Measurements from ENCODE around the gene SUCLG2.
A peak's percentile ranks its signal among the peaks of the same experiment; 100 is the strongest.

The SUCLG2 gene

GRCh38 chr3:67380118-67380517 lies 274.3 kb downstream of the SUCLG2 start:
- no peak overlapping the region for H3K4me3 ChIP-seq (ENCODE audit: low read depth, low read length)
- no peak for DNase-seq (ENCODE audit: low read depth)

GRCh38 chr3:67377299-67377698 lies 277.1 kb downstream of the SUCLG2 start:
- no peak for DNase-seq (ENCODE audit: low read depth)
- no peak overlapping the region for H3K4me3 ChIP-seq (ENCODE audit: low read depth, low read length)

GRCh38 chr3:67376416-67376815 lies 278.0 kb downstream of the SUCLG2 start:
- no peak for DNase-seq (ENCODE audit: low read depth)
- no peak overlapping the region for H3K4me3 ChIP-seq (ENCODE audit: low read depth, low read length)

GRCh38 chr3:67375976-67376375 lies 278.4 kb downstream of the SUCLG2 start:
- no peak for DNase-seq (ENCODE audit: low read depth)
- H3K4me3 ChIP-seq (ENCODE audit: low read depth, low read length): no peak overlapping the region

- DNase-seq (ENCODE audit: low read depth): no peak
- H3K4me3 ChIP-seq (ENCODE audit: low read depth, low read length): no peak overlapping the region
Observed at GRCh38 chr3:67362686-67363085, 291.7 kb downstream of the SUCLG2 start.

GRCh38 chr3:67361770-67362169 lies 292.6 kb downstream of the SUCLG2 start:
- DNase-seq (ENCODE audit: low read depth): no peak
- H3K4me3 ChIP-seq (ENCODE audit: low read depth, low read length): no peak overlapping the region

GRCh38 chr3:67361323-67361722 lies 293.1 kb downstream of the SUCLG2 start:
- no peak overlapping the region for H3K4me3 ChIP-seq (ENCODE audit: low read depth, low read length)
- DNase-seq (ENCODE audit: low read depth): no peak

- DNase-seq (ENCODE audit: low read depth): no peak
- H3K4me3 ChIP-seq (ENCODE audit: low read depth, low read length): no peak overlapping the region
Observed at GRCh38 chr3:67357610-67358458, 296.6 kb downstream of the SUCLG2 start.

- H3K4me3 ChIP-seq (ENCODE audit: low read depth, low read length): no peak overlapping the region
- DNase-seq (ENCODE audit: low read depth): peak; percentile 25
Observed at GRCh38 chr3:67349551-67350174, 304.7 kb downstream of the SUCLG2 start.

GRCh38 chr3:67346081-67346480 lies 308.3 kb downstream of the SUCLG2 start:
- no peak for DNase-seq (ENCODE audit: low read depth)
- H3K4me3 ChIP-seq (ENCODE audit: low read depth, low read length): no peak overlapping the region

- no peak for DNase-seq (ENCODE audit: low read depth)
- no peak overlapping the region for H3K4me3 ChIP-seq (ENCODE audit: low read depth, low read length)
Observed at GRCh38 chr3:67335813-67336212, 318.6 kb downstream of the SUCLG2 start.

- H3K4me3 ChIP-seq (ENCODE audit: low read depth, low read length): no peak overlapping the region
- DNase-seq (ENCODE audit: low read depth): no peak
Observed at GRCh38 chr3:67334588-67334987, 319.8 kb downstream of the SUCLG2 start.

- no peak overlapping the region for H3K4me3 ChIP-seq (ENCODE audit: low read depth, low read length)
- no peak for DNase-seq (ENCODE audit: low read depth)
Observed at GRCh38 chr3:67329358-67329757, 325.1 kb downstream of the SUCLG2 start.

- no peak overlapping the region for H3K4me3 ChIP-seq (ENCODE audit: low read depth, low read length)
Observed at GRCh38 chr3:67327582-67327981, 326.8 kb downstream of the SUCLG2 start.

GRCh38 chr3:67325231-67325630 lies 329.2 kb downstream of the SUCLG2 start:
- no peak for DNase-seq (ENCODE audit: low read depth)

More at GRCh38 chr3:67327582-67327981, 326.8 kb downstream of the SUCLG2 start:
- DNase-seq (ENCODE audit: low read depth): no peak

More at GRCh38 chr3:67325231-67325630, 329.2 kb downstream of the SUCLG2 start:
- no peak overlapping the region for H3K4me3 ChIP-seq (ENCODE audit: low read depth, low read length)

Measured in skeletal muscle cell (primary cell).